ENCODE results near the gene LRCH1. TPM values are rescaled to one million over a fixed set of nuclear protein-coding genes. Genes with fewer than 3 reads are reported as not detected.

The LRCH1 gene
- total RNA-seq, 1 donor from 2014 or later = 3.4 TPM

DNA sequence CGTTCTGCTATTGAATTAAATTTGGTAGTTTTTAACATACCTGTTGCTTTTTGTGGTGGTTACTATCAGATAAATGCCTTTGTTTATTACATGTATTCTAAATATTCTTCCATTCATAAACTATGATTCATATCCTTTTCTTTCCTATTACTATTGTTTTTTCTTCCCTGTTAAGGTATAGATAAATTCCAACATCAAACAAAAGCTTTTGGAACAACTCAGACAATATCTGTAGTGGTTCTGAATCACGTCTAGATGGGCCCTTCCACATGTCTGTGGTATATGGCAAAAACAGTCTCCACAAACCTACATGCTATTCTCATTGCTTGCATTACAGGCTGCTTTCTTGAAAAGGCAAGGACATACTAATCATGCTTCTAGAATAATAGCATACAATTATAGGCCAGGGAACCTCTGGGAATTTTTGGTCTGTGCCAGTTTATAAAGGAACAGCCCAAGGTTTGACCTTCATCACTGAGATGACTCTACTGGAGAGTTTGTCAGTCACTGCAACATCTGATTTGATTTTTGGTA, 6.4 kb downstream of the LRCH1 start:
- TF ChIP-seq, protein P1, sequence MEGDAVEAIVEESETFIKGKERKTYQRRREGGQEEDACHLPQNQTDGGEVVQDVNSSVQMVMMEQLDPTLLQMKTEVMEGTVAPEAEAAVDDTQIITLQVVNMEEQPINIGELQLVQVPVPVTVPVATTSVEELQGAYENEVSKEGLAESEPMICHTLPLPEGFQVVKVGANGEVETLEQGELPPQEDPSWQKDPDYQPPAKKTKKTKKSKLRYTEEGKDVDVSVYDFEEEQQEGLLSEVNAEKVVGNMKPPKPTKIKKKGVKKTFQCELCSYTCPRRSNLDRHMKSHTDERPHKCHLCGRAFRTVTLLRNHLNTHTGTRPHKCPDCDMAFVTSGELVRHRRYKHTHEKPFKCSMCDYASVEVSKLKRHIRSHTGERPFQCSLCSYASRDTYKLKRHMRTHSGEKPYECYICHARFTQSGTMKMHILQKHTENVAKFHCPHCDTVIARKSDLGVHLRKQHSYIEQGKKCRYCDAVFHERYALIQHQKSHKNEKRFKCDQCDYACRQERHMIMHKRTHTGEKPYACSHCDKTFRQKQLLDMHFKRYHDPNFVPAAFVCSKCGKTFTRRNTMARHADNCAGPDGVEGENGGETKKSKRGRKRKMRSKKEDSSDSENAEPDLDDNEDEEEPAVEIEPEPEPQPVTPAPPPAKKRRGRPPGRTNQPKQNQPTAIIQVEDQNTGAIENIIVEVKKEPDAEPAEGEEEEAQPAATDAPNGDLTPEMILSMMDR (IDR thresholded peaks at IDR 0.05; ENCODE audit: insufficient read depth, low read length, severe bottlenecking) = no peak
- FAIRE-seq (no peak), DNase-seq (ENCODE audit: low read depth) (peak; percentile 55)
- Histone ChIP-seq H3K4me3 (ENCODE audit: low read depth, low read length) (no peak overlapping the region), H3K27me3 (ENCODE audit: control insufficient read depth, insufficient read depth, low read length) (no peaks in the 10 kb centered on the region), H3K36me3 (ENCODE audit: control insufficient read depth, insufficient read depth, low read length) (no peaks in the 10 kb centered on the region)

DNA sequence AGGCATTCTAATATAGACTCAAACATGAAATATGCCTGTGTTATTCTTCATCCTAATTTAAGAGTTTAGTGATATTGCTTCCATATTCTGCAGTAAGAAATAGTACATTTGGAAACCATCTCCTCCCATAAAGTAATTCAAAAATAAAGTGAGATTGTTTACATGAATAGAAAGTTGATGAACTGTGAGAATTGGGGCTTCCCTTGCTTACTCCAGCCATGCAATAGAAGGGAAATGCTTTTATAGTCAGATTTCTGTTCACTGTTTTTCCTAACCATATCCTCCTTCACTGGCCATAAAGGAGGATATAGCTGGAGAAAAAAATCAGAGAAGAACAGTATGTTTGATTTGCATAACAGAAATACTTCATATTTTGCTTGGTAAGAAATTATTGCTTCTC, 7.8 kb downstream of the LRCH1 start:
- no peaks in the 10 kb centered on the region for H3K27me3 ChIP-seq (ENCODE audit: control insufficient read depth, insufficient read depth, low read length)
- H3K4me3 ChIP-seq (ENCODE audit: low read depth, low read length) = no peak overlapping the region
- FAIRE-seq (no peak), DNase-seq (ENCODE audit: low read depth) (no peak)
- no peaks in the 10 kb centered on the region for H3K36me3 ChIP-seq (ENCODE audit: control insufficient read depth, insufficient read depth, low read length)
- TF ChIP-seq, protein P1 (IDR thresholded peaks at IDR 0.05; ENCODE audit: insufficient read depth, low read length, severe bottlenecking) = no peak

DNA sequence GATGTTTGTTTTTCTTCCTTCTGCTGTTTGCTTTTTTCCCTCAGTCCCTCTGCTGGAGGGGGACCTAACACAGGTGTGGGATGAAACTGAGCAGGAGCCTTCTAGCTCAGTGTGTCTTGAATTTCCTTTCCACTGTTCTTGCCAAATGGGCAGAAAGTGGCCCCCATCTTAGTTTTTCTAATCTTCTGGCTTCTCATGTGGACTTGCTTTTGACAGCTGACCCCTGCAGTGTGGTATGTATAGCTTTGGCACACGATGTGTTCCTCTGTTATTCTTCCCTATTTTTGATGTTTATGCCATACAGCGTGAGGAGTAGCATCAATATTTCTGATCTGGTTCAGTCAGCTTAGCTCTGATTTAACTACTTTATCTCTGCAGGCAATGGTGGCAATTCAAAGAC, 8.3 kb downstream of the LRCH1 start:
- no peak for FAIRE-seq
- TF ChIP-seq, protein P1 (IDR thresholded peaks at IDR 0.05; ENCODE audit: insufficient read depth, low read length, severe bottlenecking) = no peak
- H3K36me3 ChIP-seq (ENCODE audit: control insufficient read depth, insufficient read depth, low read length) = no peaks in the 10 kb centered on the region

DNA sequence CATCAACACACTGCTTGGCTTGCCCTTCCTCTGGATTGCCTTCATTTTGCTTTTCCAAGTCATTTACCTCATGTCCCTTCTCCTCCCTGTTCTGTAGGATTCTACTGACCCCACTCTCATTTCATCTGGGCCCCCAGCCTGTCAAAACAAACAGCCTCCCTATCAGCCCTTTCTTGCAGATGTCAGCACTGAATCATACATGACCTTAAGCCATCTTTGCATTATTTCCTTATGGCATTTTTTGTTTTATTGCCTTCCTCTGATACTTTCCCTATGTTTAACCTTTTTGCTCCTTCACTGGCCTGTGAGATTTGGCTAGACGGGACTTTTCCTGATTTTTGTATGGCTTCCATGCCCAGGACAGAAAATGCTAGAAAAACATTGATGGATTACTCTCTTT, 8.7 kb downstream of the LRCH1 start:
- Histone ChIP-seq H3K36me3 (ENCODE audit: control insufficient read depth, insufficient read depth, low read length) (no peaks in the 10 kb centered on the region), H3K27me3 (ENCODE audit: control insufficient read depth, insufficient read depth, low read length) (no peaks in the 10 kb centered on the region), H3K4me3 (ENCODE audit: low read depth, low read length) (no peak overlapping the region)
- FAIRE-seq (peak; percentile 13), DNase-seq (ENCODE audit: low read depth) (no peak)
- TF ChIP-seq, protein P1 (IDR thresholded peaks at IDR 0.05; ENCODE audit: insufficient read depth, low read length, severe bottlenecking) = no peak

More for the DNA sequence above, 8.3 kb downstream of the LRCH1 start:
- no peak overlapping the region for H3K4me3 ChIP-seq (ENCODE audit: low read depth, low read length)
- DNase-seq (ENCODE audit: low read depth) = no peak
- no peaks in the 10 kb centered on the region for H3K27me3 ChIP-seq (ENCODE audit: control insufficient read depth, insufficient read depth, low read length)

DNA sequence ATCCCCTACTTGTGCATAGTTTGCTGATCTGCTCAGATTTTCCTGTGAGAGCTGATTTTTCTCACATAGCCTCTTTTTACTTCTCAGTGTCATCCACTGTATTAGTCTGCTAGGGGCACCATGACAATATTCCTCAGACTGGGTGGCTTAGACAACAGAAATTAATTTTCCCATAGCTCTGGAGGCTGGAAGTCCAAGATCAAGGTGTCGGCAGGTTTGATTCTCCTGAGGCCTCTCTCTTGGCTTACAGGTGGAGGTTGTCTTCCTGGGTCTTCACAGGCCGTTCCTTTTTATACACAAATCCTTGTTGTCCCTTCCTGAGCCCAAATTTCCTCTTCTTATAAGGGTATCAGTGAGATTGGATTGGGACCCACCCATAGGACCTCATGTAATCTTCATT, 9.2 kb downstream of the LRCH1 start:
- Histone ChIP-seq H3K4me3 (ENCODE audit: low read depth, low read length) (no peak overlapping the region), H3K36me3 (ENCODE audit: control insufficient read depth, insufficient read depth, low read length) (no peaks in the 10 kb centered on the region), H3K27me3 (ENCODE audit: control insufficient read depth, insufficient read depth, low read length) (no peaks in the 10 kb centered on the region)
- DNase-seq (ENCODE audit: low read depth) (no peak), FAIRE-seq (no peak)
- TF ChIP-seq, protein P1 (IDR thresholded peaks at IDR 0.05; ENCODE audit: insufficient read depth, low read length, severe bottlenecking) = no peak

DNA sequence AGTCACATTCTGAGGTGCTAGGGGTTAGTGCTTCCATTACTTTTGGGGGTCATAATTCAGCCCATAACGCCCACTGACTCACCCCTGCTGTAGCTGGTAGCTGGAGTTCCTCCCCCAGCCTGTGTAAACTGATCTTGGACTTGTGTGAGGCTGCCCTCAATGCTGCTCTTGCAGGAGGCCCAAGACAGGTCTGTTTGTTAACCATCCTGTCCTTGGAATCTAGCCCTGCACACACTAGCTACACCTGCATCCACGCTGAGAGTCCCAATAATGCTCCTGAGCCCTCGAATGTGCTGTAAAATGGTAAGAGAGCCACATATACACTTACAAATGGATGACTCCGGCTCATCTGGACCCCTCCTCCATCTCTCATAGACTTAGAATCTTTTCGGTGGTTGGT, 9.6 kb downstream of the LRCH1 start:
- FAIRE-seq = no peak
- H3K36me3 ChIP-seq (ENCODE audit: control insufficient read depth, insufficient read depth, low read length) = no peaks in the 10 kb centered on the region
- TF ChIP-seq, protein P1 (IDR thresholded peaks at IDR 0.05; ENCODE audit: insufficient read depth, low read length, severe bottlenecking) = no peak
- no peak overlapping the region for H3K4me3 ChIP-seq (ENCODE audit: low read depth, low read length)
- DNase-seq (ENCODE audit: low read depth) = no peak
- no peaks in the 10 kb centered on the region for H3K27me3 ChIP-seq (ENCODE audit: control insufficient read depth, insufficient read depth, low read length)

Data from bronchial epithelial cell (primary cell).